ENCODE measurements around the gene HSH2D.

HSH2D gene

DNA sequence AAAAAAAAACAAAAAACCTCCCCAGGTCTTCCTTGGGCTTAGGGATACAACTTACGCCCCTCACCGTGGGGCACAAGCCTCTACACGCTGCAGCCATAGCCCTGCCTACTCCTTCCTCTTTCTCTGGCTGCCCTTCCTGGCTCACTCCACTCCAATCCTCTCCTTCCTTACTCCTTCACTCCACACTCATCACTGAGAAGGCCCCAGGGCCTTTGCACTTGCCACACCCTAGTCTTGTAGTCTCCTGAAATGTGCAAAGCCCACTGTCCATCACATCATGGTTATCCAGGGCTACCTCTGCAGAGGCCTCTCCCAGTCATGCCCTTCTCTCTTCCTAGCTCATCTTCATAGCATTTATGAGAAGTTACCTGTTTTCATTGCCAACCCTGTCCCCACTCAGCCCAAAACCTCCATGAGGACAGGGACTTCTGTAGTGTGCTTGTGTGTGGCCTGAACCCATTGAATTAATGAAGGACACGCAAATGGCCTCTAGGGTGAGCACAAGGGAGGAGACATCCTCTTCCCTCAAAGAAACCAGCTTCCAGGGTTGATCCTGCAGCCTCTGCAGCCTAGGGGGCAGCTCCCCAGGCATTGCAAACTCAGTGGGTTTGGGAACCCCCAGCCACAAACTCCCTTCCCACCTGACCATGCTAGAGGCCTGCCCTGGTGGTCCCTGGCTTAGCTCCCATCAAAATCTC lies 7.9 kb upstream of the HSH2D start:
- H3K36me3 Mint-ChIP-seq: peaks cover 23% of the 10 kb centered on the region
- peaks cover 4% of the 10 kb centered on the region for H3K4me1 Mint-ChIP-seq
- H3K9me3 Mint-ChIP-seq: no peaks in the 10 kb centered on the region
- H3K27me3 Mint-ChIP-seq: no peaks in the 10 kb centered on the region
- no peak overlapping the region for H3K27ac Mint-ChIP-seq
- H3K4me3 Mint-ChIP-seq: no peak overlapping the region

DNA sequence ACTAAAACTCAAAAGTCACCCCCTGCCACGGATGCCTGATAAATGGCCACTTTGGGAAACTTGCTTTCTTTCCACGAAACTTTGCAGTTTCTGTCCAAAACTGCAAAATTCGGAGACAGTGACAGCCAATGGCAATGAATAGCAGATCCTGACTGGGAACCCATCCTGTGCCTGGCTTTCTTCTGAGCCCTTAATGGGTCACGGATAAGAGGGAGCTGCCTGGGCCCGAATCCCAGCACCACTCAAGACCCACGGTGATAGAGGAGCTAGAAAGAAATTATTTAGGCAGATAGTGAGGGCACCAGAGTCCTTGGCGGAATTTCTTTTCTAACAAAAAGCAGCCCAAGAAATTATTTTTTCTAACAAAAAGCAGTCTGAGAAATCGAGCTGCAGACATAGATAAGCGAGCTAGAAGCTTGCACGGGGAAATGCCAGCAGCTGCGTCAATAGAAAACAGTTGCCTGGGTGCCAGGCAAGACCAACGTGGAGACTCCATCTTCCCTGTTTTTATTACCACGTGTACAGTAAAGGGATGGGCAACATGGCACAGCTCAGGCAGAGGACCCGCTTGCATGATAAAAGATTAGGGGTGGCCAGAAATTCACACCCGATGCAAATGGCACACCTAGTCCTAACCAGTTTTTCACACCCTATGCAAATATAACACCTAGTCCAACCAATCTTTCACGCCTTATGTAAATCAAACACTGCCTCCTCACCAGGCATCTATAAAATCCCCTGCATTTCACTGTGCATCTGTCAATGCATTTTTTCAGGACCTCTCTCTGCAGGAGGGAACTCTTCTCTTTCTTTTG lies 7.1 kb upstream of the HSH2D start:
- H3K27ac Mint-ChIP-seq: peak overlapping the region; percentile 63

DNA sequence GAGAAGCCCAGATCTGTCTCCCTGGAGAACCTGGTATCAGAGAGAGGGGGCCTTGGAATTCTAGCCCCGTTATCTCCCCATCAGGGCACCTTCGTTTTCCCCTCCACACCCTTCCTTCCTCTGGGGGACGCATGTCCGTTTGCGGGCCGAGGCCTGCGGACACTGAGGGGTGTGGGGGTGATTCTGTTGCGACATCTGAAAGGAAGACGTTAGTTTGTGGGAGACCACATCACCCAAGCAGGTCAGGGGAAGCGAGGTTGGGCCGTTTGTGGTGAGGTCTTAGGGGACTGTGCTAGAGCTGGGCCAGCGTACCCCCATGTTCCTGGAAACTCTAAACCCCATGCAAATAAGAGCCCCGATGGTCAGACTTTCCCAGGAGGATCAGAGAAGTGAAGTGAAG lies 3.7 kb upstream of the HSH2D start:
- Mint-ChIP-seq H3K27ac (peak overlapping the region; percentile 4), H3K27me3 (no peaks in the 10 kb centered on the region), H3K4me3 (no peak overlapping the region), H3K36me3 (peaks cover 4% of the 10 kb centered on the region), H3K4me1 (peaks cover 26% of the 10 kb centered on the region), H3K9me3 (no peaks in the 10 kb centered on the region)

More for the DNA sequence above, 7.1 kb upstream of the HSH2D start:
- peaks cover 19% of the 10 kb centered on the region for H3K36me3 Mint-ChIP-seq
- no peaks in the 10 kb centered on the region for H3K27me3 Mint-ChIP-seq
- no peaks in the 10 kb centered on the region for H3K9me3 Mint-ChIP-seq
- peaks cover 4% of the 10 kb centered on the region for H3K4me1 Mint-ChIP-seq
- no peak overlapping the region for H3K4me3 Mint-ChIP-seq

DNA sequence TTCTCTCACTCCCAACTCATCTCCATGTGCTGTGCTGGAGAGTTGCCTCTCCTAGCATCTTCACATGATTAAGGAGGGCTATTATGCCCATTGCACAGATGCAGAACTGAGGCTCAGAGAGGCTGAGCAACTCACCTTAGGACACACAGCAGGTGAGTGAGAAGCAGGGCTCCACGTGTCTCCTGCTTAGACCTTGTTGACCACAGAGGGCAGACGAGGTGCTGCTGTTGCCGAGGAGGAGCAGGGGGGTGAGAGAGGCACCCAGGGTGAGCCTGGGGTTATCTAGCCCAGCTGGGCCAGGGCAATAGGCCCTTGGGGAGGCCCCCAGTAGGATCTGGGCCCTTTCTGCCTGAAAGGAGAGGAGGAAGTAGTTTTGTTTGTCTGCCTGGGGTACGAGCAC lies 2.4 kb upstream of the HSH2D start:
- H3K4me1 Mint-ChIP-seq: peaks cover 32% of the 10 kb centered on the region
- H3K36me3 Mint-ChIP-seq: no peaks in the 10 kb centered on the region
- H3K27me3 Mint-ChIP-seq: no peaks in the 10 kb centered on the region
- H3K27ac Mint-ChIP-seq: no peak overlapping the region
- no peaks in the 10 kb centered on the region for H3K9me3 Mint-ChIP-seq
- H3K4me3 Mint-ChIP-seq: no peak overlapping the region

DNA sequence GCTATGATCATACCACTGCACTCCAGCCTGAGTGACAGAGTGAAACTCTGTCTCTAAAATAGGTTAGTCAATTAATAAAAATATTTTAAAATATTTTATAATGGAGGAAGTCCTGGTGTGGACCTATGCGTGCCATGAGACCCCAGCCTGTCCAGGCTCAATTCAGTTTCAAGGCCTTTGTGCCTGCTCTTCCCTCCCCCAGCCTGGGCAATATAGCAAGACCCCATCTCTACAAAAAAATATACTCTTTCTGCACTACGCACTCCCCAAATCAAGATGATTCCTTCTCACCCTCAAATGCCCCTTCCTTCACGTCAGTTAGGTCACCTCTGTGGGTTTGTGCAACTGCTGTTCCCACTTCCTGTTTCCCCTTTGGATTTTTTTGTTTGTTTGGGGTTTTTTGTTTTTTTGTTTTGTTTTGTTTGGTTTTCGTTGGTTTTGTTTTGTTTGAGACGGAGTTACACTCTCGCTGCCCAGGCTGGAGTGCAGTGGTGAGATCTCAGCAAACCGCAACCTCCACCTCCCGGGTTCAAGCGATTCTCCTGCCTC lies 1.4 kb upstream of the HSH2D start:
- Mint-ChIP-seq H3K9me3 (no peaks in the 10 kb centered on the region), H3K4me1 (peaks cover 37% of the 10 kb centered on the region), H3K4me3 (no peak overlapping the region), H3K27ac (peak overlapping the region; percentile 68), H3K36me3 (no peaks in the 10 kb centered on the region), H3K27me3 (no peaks in the 10 kb centered on the region)

DNA sequence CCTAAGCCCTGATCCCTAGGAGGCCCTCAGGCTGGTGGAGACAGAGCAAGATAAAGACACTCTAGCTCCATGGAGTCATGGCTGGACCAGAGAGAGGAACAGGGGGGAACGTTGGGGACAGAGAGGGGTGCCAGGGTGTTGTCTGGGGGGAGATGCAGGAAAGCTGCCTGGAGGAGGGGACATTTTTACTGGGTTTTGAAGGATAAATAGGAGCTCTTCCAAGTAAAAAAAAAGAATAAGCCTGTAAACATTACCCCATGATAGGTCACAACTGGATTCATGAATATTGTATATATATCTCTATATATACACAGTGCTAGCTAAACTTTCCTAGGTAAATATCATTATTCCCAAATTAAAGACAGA lies 714 bp downstream of the HSH2D start:
- Mint-ChIP-seq H3K4me3 (peak overlapping the region; percentile 89), H3K4me1 (peaks cover 37% of the 10 kb centered on the region), H3K9me3 (no peaks in the 10 kb centered on the region), H3K36me3 (no peaks in the 10 kb centered on the region), H3K27me3 (no peaks in the 10 kb centered on the region), H3K27ac (peak overlapping the region; percentile 84)

DNA sequence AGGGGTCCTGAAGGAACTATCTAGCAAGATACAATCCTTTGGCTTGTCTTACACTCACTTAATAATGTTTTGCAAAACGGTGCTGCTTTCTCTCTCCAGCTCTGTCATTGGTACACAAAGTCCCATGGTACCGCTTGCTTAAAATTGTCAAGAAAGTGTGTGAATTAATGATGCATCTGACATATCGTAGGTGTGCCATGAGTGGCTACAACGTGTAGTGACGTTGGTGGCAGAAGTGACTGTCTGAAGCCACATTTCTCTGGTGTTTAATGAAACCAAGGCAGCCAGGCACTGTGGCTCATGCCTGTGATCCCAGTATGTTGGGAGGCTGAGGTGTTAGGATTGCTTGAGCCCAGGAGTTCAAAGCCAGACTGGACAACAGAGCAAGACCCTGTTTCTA lies 2.6 kb downstream of the HSH2D start:
- Mint-ChIP-seq H3K36me3 (no peaks in the 10 kb centered on the region), H3K4me1 (peaks cover 37% of the 10 kb centered on the region), H3K9me3 (no peaks in the 10 kb centered on the region), H3K27ac (no peak overlapping the region), H3K27me3 (no peaks in the 10 kb centered on the region), H3K4me3 (peak overlapping the region; percentile 66)

DNA sequence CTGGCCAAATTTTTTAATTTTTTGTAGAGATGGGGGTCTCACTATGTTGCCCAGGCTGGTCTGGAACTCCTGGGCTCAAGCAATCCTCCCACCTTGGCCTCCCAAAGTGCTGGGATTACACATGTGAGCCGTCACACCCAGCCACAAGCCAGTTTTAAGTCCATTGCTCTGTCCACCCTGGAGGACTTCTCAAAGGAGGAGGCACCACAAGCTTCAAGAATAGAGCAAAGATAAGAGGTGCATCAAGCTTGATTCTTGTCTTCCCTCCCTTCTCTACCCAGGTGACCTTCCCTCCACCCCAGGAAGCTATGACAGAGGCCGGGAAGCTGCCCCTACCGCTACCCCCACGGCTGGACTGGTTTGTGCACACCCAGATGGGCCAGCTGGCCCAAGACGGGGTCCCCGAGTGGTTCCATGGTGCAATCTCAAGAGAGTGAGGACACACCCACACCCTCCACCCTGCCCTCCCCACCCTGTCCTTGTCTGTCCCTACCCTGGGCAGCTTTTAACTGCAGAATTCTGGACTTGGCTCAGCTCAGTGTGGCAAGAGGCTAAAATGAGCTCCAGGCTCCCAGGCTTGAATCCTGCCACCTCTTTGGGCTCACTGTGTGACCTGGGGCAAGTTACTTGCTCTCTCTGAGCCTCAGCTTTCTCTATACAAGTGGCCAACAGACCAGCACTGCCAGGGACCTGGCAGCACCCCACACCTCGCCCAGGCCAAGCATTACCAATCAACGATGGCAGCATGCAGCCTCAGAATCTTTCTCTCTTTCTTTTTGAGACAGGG lies 5.2 kb downstream of the HSH2D start:
- peak overlapping the region; percentile 41 for H3K27ac Mint-ChIP-seq
- H3K4me1 Mint-ChIP-seq: peaks cover 26% of the 10 kb centered on the region
- H3K36me3 Mint-ChIP-seq: no peaks in the 10 kb centered on the region
- H3K27me3 Mint-ChIP-seq: no peaks in the 10 kb centered on the region
- no peaks in the 10 kb centered on the region for H3K9me3 Mint-ChIP-seq
- no peak overlapping the region for H3K4me3 Mint-ChIP-seq

DNA sequence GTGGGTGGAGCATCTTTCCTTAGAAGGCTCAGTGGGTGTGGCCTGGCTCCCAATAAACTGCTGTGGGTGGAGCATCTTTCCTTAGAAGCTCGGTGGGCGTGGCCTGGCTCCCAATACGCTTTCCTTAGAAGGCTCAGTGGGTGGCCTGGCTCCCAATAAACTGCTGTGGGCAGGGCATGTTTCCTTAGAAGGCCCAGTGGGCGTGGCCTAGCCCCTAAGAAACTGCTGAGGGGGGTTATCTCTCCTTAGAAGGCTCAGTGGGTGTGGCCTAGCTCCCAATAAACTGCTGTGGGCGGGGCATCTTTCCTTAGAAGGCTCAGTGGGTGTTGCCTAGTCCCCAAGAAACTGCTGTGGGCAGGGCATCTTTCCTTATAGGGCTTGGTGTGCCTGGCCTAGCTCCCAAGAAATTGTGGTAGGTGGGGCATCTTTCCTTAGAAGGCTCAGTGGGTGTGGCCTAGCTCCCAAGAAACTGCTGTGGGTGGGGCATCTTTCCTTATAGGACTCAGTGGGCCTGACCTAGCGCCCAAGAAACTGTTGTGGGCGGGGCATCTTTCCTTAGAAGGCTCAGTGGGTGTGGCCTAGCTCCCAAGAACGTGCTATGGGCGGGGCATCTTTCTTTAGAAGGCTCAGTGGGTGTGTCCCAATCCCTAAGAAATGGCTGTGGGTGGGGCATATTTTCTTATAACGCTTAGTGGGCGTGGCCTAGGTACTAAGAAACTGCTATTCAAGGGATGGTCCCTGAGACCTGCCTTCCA lies 10.3 kb downstream of the HSH2D start:
- Mint-ChIP-seq H3K27me3 (no peaks in the 10 kb centered on the region), H3K27ac (no peak overlapping the region), H3K9me3 (no peaks in the 10 kb centered on the region), H3K4me1 (no peaks in the 10 kb centered on the region), H3K4me3 (no peak overlapping the region), H3K36me3 (peaks cover 6% of the 10 kb centered on the region)

DNA sequence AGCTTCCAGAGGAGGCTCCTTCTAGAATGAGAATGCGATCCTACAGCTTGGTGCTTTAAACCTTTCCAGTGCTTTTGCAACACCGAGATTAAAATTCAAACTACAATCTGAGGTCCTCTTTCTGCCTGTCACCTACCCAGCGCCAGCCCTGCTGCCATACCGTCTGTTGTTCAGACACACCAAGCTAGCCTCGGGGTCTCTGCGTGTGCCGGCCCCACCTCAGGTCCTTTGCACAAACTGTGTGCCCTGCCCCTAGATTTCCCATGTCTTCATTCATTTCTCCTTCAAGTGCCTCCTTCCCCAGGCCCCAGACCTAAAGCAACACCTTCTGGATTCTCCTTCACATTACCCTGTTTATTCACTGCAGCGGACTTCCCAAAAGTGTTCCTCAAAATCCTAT lies 11.1 kb downstream of the HSH2D start:
- Mint-ChIP-seq H3K27ac (no peak overlapping the region), H3K27me3 (no peaks in the 10 kb centered on the region), H3K36me3 (peaks cover 6% of the 10 kb centered on the region), H3K4me1 (no peaks in the 10 kb centered on the region), H3K4me3 (no peak overlapping the region), H3K9me3 (no peaks in the 10 kb centered on the region)

DNA sequence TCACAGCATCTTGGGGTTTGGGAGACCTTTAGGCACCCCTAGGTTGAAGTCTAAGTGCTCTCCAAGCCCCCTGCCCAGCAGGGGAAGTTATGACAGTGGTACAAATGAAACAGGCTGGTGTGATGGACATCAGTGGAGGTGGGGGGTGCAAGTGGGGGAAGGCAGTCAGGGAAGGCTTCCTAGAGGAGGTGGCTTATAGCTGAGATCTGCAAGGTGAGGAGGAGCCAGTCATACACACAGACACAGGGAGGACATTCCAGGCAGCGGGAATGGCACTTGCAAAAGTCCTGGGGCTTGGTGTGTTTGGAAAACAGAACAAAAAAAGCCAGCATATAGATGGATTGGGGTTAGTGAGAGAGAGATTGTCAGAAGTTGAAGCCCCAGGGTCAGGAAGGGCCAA lies 11.6 kb downstream of the HSH2D start:
- H3K4me1 Mint-ChIP-seq: no peaks in the 10 kb centered on the region
- no peaks in the 10 kb centered on the region for H3K9me3 Mint-ChIP-seq
- peaks cover 6% of the 10 kb centered on the region for H3K36me3 Mint-ChIP-seq
- H3K27ac Mint-ChIP-seq: peak overlapping the region; percentile 30
- H3K27me3 Mint-ChIP-seq: no peaks in the 10 kb centered on the region
- H3K4me3 Mint-ChIP-seq: no peak overlapping the region

DNA sequence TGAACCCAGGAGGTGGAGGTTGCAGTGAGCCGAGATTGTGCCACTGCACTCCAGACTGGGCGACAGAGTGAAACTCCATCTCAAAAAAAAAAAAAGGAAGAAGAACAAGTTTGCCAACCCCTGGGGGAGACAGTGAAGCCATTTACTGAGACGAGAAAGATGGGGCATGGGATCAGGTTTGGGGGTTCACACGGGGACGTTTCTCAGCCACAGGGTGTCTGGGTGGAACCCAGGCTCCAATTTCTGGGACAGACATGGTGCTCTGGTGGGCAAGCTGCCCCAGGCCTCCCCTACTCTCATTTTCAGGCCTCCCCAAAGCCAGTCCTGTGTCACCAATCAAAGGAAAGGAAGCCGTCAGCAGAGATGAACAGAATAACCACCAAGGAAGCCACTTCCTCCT lies 13.4 kb downstream of the HSH2D start:
- Mint-ChIP-seq H3K9me3 (no peaks in the 10 kb centered on the region), H3K27me3 (no peaks in the 10 kb centered on the region), H3K27ac (no peak overlapping the region), H3K36me3 (peaks cover 6% of the 10 kb centered on the region), H3K4me1 (peaks cover 11% of the 10 kb centered on the region), H3K4me3 (no peak overlapping the region)

DNA sequence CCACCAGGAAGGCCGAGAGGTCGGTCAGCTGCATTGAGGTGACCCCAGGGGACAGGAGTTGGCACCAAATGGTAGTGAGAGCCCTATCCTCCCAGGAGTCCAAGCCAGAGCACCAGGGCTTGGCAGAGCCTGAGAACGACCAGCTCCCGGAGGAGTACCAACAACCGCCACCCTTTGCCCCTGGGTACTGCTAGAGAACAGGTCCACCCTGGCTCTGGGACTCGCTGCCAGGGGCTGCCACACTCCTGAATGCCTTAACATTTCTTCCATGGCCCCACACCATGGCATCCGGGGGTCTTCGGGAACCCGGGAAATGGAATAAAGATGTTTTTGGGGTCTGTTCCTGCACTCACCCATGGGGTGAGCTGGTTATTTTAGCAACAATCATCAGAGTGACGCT lies 14.1 kb downstream of the HSH2D start:
- Mint-ChIP-seq H3K27me3 (no peaks in the 10 kb centered on the region), H3K36me3 (peaks cover 6% of the 10 kb centered on the region), H3K27ac (no peak overlapping the region), H3K9me3 (no peaks in the 10 kb centered on the region), H3K4me3 (no peak overlapping the region), H3K4me1 (peaks cover 11% of the 10 kb centered on the region)

DNA sequence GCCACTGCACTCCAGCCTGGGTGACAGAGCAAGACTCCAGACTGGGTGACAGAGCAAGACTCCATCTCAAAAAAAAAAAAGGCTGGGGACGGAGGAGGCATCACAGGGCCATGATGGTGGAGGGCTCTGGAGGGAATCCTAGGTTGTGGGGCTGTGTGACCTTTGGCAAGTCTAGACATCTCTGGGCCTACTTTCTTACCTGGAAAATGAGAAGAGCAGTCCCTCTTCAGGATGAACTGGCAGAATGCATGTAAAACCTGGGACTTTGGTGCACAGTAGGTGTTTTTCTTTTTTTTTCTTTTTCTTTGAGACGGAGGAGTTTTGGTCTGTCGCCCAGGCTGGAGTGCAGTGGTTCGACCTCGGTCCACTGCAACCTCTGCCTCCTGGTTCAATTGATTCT lies 16.2 kb downstream of the HSH2D start:
- H3K4me1 Mint-ChIP-seq: peaks cover 11% of the 10 kb centered on the region
- H3K9me3 Mint-ChIP-seq: no peaks in the 10 kb centered on the region
- no peak overlapping the region for H3K27ac Mint-ChIP-seq
- H3K4me3 Mint-ChIP-seq: no peak overlapping the region
- no peaks in the 10 kb centered on the region for H3K27me3 Mint-ChIP-seq
- H3K36me3 Mint-ChIP-seq: peaks cover 6% of the 10 kb centered on the region

DNA sequence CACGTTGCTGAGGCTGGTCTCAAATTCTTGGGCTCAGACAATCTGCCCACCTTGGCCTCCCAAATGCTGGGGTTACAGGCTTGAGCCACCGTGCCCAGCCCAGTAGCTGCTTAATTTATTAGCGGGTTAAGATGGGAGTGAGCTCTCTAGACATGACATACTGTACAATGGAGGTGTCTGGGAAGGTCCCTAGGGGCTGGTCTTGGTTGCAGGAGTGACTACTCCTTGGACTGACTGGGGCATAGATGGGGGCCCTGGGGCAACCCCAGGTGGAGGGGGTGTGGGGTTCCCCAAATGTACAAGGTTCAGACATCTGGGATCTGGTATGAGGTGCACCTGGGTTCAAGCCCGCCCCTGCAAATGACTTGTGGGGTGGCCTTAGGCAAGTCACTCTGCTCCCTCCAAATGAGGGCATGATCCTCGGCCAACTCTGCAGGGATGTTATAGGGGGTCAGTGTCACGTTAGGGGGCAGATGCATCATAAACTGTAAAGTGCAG lies 17.0 kb downstream of the HSH2D start:
- Mint-ChIP-seq H3K4me1 (peaks cover 11% of the 10 kb centered on the region), H3K27ac (no peak overlapping the region), H3K27me3 (no peaks in the 10 kb centered on the region), H3K36me3 (peaks cover 2% of the 10 kb centered on the region), H3K9me3 (no peaks in the 10 kb centered on the region), H3K4me3 (no peak overlapping the region)

Data from activated naive CD4-positive, alpha-beta T cell treated with anti-CD3 and anti-CD28 coated beads, Interleukin-2, amount 50 U/mL, for 24 hours (primary cell).